GM12873 (cell line): ENCODE results near the gene SULT1E1.
A peak's percentile ranks its signal among the peaks of the same experiment; 100 is the strongest.

ENCODE experiments used
- CTCF ChIP-seq: IDR thresholded peaks from 2 replicates; pipeline ENCODE4 v1.5.1; 2012; ENCODE audit warnings: low read depth, mild to moderate bottlenecking, moderate library complexity, low read length, control low read depth; ENCODE audit not compliant: insufficient read depth; ENCODE audit errors: missing control alignments

Gene SULT1E1

GRCh38 chr4:69882150-69882549, 22.2 kb upstream of the SULT1E1 start:
- TF ChIP-seq CTCF: no peak

GRCh38 chr4:69881173-69881773, 21.3 kb upstream of the SULT1E1 start:
- peak; percentile 77 for TF ChIP-seq CTCF

- TF ChIP-seq CTCF: no peak
Measured at GRCh38 chr4:69878250-69878649, 18.3 kb upstream of the SULT1E1 start.

- TF ChIP-seq CTCF: no peak
Measured at GRCh38 chr4:69877453-69877852, 17.5 kb upstream of the SULT1E1 start.

GRCh38 chr4:69876071-69876470, 16.1 kb upstream of the SULT1E1 start:
- TF ChIP-seq CTCF: no peak

- TF ChIP-seq CTCF: no peak
Measured at GRCh38 chr4:69875576-69875975, 15.6 kb upstream of the SULT1E1 start.

GRCh38 chr4:69874507-69874906, 14.6 kb upstream of the SULT1E1 start:
- no peak for TF ChIP-seq CTCF
